HG03064 (cell line): Measurements from ENCODE around the gene OBSCN.

Source experiments
- ATAC-seq: cut with Tn5 transposase; IDR thresholded peaks from one replicate; pipeline ENCODE4 v1.9.1; 2021; ENCODE audit warnings: low read depth; ENCODE audit not compliant: unreplicated experiment

The OBSCN gene

DNA sequence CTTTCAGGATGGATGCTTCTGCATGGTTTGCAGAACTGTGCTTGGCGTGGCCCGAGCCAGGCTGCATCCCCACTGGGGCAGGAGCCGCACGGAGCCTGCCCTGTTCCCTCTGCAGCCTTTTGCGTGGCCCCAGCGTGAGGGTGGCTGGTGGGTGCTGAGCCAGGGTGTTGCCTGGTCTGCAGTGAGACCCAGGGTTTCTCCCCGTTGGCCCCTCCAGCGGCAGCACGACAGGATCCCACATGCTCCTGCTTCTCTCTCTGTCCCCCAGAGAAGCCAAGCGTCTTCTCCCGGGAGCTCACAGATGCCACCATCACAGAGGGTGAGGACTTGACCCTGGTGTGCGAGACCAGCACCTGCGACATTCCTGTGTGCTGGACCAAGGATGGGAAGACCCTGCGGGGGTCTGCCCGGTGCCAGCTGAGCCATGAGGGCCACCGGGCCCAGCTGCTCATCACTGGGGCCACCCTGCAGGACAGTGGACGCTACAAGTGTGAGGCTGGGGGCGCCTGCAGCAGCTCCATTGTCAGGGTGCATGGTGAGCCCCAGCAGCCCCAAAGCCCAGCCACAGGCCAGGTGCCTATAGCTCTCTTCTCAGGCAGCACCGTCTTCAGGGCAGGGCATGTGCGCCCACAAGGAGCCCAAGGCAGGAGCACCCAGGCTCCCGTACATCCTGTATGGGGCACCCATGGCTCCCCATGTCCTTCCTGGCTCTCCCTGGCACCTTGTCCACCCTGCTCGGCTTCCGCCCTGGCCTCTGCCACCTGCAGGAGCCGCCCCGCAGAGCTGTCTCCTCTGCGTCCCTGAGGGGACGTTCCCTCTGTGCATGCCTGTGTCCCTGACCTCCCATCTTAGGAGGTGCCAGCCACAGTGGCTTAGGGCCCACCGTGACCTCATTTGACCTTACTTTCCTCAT lies 78.9 kb downstream of the OBSCN start:
- ATAC-seq, result no peak

DNA sequence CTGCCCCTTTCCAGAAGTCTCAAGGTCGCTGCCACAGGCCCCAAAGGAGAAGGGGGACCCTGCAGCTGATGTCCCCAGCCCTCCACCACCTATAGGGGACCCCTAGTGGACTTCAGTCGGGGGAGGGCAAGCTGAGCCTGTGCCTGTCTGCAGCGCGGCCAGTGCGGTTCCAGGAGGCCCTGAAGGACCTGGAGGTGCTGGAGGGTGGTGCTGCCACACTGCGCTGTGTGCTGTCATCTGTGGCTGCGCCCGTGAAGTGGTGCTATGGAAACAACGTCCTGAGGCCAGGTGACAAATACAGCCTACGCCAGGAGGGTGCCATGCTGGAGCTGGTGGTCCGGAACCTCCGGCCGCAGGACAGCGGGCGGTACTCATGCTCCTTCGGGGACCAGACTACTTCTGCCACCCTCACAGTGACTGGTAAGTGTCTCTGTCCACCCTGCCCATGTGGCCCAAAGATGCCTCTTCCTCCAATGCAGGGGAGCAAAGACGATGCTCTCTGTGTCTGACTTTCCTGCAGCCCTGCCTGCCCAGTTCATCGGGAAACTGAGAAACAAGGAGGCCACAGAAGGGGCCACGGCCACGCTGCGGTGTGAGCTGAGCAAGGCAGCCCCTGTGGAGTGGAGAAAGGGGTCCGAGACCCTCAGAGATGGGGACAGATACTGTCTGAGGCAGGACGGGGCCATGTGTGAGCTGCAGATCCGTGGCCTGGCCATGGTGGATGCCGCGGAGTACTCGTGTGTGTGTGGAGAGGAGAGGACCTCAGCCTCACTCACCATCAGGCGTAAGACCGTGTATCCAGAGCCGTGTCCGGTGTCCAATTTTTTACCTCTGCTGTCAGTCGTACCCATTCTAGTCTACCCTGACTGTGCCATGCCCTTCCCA lies 79.9 kb downstream of the OBSCN start:
- no peak for ATAC-seq

DNA sequence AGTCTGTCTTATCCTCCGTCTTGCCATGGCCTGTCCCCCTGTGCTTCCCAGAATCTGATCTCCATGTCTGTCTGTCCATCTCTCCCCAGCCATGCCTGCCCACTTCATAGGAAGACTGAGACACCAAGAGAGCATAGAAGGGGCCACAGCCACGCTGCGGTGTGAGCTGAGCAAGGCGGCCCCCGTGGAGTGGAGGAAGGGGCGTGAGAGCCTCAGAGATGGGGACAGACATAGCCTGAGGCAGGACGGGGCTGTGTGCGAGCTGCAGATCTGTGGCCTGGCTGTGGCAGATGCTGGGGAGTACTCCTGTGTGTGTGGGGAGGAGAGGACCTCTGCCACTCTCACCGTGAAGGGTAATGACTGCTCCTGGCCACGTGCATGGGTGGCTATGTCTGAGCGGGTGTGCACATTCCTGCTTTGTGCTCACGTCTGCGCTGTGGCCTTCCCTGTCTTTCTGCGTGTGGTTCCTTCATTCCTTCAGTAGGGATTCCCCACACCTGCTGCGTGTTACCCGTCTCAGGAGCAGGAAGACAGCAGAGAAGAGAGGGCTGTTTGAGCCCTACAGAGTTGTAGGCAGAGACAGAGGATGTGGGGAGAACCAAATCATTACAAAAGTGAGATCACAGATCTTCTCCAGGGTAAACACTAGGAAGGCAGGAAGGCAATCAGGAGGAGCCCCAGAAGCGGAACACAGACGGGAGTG lies 80.8 kb downstream of the OBSCN start:
- no peak for ATAC-seq

DNA sequence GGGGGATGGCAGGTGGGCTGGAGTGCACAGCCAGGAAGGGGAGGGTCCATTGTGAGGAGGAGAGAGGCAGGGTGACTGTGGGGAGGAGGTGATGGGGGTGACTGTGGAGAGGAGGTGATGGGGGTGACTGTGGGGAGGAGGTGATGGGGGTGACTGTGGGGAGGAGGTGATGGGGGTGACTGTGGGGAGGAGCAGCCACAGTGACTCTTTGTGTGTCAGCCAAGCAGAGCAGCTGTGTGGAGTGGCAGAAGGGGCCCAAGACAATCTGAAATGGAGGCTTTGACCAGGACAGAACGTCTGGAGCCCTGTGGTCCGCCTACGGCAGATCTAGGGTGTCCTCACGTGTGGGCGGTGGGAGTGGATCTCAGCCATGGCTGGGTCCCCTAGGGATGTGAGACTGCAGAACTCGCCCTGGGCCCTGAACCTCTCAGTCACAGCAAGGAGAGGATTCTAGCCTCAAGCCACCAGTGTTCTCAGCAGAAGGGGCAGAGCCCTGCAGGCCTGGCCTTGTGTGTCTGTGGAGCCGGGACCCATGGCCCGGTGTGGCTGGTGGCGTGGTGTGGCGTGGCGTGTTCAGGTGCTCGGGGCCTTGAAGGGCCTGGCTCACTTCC lies 81.5 kb downstream of the OBSCN start:
- ATAC-seq, result no peak

DNA sequence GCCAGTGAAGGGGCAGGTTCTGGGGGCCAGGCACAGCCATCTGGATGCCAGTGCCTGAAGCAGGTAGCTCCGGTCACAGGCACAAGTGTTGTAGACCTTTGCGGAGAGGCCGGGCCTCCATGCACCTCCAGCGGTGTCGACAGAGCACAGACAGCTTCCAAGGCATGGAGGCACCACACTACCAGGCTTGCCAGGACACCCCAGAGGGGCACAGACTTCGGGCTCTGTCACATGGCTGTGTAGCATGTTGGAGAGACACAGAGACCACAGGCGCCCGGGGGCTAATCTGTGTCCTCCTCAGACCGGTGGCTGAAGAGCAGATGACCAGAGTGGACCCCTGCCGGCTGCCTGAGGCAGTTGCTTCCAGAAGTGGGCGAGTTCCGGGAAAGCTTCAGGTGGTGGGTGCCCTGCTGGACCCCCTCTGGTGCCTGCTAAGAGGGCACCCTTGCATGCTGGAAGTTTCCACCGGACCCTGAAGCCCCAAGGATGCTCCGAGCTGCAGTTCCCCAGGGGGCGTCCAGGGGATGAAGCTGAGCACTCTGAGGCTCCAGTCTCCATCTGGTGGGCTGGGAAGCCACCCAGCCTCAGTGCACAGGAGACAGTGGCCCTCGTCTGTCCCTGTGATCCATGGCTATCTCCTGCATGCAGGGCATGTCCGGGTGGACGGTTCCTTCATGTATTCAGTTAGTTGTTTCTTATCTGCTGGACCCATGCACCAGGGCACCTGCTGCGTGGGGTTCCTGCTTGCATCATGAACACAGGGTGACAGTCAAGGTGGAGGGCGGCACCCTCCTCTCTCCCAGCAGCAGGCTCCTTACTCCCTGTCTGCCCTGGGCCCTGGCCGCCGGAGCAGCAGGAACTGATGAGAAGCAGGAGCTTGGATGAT lies 82.4 kb downstream of the OBSCN start:
- ATAC-seq, result no peak

DNA sequence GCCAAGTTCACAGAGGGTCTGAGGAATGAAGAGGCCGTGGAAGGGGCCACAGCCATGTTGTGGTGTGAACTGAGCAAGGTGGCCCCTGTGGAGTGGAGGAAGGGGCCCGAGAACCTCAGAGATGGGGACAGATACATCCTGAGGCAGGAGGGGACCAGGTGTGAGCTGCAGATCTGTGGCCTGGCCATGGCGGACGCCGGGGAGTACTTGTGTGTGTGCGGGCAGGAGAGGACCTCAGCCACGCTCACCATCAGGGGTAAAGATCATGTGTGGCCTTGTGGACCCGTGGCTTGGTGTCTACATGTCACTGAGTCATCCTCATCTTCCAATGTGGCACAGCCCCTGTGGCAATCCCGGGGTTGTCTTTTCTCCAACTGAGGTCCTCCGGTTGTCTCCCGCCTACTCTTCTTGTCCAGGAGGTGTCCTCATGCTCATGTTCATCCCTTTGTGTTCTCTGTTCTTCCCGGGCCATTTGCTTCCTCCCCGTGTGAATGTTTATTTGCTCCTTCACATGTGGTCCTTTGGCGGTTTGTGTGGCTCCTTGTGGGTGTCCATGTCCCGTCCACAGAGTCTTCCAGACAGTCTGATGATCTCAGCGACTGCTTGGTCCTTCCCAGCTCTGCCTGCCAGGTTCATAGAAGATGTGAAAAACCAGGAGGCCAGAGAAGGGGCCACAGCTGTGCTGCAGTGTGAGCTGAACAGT lies 84.2 kb downstream of the OBSCN start:
- no peak for ATAC-seq

DNA sequence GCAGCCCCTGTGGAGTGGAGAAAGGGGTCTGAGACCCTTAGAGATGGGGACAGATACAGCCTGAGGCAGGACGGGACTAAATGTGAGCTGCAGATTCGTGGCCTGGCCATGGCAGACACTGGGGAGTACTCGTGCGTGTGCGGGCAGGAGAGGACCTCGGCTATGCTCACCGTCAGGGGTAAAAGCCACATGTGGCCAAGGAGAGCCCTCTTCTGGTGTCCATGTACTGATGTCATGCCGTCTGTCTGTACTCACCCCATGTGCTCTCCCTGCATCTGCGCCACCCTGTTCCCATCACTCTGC lies 84.7 kb downstream of the OBSCN start:
- ATAC-seq, result no peak

DNA sequence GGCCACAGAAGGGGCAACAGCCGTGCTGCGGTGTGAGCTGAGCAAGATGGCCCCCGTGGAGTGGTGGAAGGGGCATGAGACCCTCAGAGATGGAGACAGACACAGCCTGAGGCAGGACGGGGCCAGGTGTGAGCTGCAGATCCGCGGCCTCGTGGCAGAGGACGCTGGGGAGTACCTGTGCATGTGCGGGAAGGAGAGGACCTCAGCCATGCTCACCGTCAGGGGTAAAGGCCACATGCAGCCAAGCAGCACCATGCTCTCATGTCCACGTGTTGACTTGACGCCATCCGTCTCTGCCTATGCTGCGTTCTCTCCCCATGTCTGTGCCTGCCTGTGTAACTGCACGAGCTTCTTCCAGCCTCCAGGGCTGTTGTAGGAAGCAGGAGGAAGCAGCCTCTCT lies 85.5 kb downstream of the OBSCN start:
- no peak for ATAC-seq

DNA sequence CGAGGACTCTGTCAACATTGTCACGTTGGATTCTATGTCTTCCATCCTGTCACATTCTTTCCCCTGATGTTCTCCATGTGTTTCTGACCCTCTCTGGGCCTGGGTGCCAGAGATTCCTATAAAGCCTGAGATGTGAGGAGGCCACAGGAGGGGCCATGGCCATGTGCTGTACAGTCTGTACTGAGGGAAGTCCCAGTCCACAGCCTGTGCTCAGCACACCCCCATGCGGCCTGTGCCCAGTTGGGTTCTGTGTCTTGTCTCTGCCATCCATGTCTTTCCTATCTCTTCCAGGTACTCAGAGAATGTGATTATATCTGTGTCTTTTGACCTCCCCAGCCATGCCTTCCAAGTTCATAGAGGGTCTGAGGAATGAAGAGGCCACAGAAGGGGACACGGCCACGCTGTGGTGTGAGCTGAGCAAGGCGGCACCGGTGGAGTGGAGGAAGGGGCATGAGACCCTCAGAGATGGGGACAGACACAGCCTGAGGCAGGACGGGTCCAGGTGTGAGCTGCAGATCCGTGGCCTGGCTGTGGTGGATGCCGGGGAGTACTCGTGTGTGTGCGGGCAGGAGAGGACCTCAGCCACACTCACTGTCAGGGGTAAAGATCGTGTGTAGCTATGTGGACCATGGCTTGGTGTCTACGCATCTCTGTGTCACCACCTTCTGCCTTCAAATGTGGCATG lies 86.1 kb downstream of the OBSCN start:
- no peak for ATAC-seq

DNA sequence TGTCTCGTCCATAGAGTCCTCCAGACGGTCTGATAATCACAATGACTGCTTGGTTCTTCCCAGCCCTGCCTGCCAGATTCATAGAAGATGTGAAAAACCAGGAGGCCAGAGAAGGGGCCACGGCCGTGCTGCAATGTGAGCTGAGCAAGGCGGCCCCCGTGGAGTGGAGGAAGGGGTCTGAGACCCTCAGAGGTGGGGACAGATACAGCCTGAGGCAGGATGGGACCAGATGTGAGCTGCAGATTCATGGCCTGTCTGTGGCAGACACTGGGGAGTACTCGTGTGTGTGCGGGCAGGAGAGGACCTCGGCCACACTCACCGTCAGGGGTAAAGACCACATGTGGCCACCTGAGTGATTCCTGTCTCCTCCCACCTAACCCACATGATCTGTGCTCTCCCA lies 86.9 kb downstream of the OBSCN start:
- ATAC-seq, result no peak

DNA sequence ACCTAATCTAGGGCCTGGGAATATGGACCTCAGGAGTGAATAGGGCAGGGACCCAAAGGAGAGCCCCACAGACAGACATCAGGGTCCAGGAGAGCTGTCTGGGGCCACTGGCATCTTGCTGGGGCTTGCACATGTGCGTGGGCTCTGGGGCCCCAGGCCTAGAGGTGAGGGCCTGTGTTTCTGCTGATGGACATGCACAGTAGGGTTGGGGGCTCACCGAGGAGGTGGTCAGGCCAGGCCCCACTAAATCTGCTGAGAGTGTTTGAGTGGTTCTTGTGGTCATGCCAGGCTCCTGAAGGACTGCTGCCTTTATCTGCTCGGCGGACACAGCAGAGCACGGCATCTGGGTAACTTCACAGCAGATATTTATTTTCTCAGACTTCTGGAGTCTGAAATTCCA lies 87.4 kb downstream of the OBSCN start:
- ATAC-seq, result no peak

DNA sequence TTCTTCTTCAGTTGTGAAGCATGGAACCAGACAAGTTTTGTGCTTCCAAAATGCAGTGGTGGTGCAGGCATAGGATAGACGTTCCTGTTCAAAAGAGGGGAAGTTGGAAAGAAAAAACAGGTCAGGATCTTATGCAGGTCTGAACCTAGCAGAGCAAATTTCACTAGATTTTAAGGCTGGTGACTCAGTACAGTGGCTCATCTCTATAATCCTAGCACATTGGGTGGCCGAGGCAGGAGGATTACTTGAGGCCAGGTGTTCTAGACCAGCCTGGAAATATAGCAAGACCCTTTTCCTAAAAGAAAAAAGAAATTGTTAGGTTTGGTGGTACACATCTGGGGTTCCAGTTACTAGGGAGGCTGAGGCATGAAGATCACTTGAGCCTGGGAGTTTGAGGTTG lies 88.1 kb downstream of the OBSCN start:
- ATAC-seq, result no peak

DNA sequence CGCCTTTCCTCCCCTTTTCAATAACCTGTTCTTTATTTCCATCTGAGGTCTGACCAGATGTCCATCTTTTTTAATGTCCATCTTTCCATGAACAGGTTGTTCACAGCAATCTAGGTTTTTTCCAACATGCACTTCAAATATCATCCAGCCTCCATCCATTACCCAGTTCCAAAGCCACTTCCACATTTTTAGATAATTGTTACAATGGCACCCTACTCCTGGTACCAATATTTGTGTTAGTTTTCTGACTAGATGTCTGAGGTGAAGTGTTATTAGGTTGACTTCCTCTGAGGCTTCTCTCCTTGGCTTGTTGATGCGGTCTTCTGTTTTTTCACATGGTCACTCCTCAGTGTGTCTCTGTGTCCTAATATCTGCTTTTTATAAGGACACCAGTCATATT lies 89.4 kb downstream of the OBSCN start:
- no peak for ATAC-seq

DNA sequence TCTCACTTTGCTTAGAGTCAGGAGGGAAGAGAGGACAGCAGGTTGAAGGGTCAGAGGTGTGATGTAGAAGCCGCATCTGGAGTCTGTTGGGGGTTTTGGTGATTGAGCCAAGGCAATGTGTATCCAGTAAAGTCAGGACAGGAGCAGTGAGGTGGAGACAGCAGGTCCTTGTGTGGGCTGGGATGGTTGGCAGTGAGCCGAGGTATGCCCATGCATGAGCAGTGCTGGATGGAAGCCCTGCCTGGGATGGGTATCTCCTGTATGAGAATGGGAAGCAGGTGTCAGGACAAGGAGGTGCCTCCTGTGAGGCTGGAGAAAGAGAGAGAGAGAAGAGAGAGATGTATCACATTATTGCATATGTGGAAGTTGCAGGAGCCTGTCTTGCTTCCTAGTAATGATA lies 90.0 kb downstream of the OBSCN start:
- ATAC-seq, result no peak

DNA sequence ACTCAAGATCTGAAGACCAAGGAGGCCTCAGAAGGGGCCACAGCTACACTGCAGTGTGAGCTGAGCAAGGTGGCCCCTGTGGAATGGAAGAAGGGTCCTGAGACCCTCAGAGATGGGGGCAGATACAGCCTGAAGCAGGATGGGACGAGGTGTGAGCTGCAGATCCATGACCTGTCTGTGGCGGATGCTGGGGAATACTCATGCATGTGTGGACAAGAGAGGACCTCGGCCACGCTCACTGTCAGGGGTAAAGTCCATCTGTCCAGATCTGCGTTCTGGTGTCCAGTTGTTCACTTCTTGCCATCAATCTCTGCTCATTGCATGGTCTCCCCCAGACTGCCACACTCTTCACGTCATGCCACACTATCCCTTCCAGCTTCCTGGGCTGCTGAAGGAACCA lies 90.6 kb downstream of the OBSCN start:
- ATAC-seq, result no peak

DNA sequence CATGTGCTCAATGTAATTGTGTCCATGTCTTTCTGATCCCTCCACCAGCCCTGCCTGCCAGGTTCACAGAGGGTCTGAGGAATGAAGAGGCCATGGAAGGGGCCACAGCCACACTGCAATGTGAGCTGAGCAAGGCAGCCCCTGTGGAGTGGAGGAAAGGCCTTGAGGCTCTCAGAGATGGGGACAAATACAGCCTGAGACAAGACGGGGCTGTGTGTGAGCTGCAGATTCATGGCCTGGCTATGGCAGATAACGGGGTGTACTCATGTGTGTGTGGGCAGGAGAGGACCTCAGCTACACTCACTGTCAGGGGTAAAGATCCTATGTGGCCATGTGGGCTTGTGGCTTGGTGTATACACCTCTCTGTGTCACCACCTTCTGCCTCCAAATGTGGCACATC lies 91.4 kb downstream of the OBSCN start:
- no peak for ATAC-seq

DNA sequence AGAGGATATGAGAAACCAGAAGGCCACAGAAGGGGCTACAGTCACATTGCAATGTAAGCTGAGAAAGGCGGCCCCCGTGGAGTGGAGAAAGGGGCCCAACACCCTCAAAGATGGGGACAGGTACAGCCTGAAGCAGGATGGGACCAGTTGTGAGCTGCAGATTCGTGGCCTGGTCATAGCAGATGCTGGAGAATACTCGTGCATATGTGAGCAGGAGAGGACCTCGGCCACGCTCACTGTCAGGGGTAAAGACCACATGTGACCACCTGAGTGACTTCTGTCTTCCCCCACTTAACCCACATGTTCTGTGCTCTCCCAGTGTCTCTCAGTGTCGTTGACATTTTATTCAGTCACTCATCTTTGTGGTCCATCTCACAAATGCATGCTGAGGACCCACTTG lies 92.1 kb downstream of the OBSCN start:
- ATAC-seq, result no peak

DNA sequence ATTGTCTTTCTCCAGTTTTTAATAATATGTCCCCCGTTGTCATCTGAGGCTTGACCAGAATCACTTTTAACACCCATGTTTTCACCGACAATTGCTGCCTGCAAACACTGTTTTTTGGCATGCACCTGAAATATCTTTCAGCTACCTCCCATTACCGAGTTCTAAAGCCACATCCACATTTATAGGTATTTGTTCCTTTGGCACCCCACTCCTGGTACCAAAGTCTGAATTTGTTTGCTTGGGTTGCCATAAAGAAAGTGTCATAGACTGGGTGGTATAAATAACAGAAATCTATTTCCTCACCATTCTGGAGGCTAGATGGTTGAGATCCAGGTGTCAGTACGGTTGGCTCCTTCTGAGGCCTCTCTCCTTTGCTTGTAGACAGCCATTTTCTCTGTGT lies 94.2 kb downstream of the OBSCN start:
- ATAC-seq, result no peak

DNA sequence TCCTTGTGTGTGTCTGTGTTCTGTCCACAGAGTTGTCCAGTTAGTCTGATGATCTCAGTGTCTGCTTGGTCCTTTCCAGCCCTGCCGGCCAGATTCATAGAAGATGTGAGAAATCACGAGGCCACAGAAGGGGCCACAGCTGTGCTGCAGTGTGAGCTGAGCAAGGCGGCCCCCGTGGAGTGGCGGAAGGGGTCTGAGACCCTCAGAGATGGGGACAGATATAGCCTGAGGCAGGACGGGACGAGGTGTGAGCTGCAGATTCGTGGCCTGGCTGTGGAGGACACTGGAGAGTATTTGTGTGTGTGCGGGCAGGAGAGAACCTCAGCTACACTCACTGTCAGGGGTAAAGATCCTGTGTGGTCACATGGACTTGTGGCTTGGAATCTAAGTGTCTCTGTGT lies 95.8 kb downstream of the OBSCN start:
- no peak for ATAC-seq
